ENCODE measurements around the gene ATP9A.

The ATP9A gene

DNA sequence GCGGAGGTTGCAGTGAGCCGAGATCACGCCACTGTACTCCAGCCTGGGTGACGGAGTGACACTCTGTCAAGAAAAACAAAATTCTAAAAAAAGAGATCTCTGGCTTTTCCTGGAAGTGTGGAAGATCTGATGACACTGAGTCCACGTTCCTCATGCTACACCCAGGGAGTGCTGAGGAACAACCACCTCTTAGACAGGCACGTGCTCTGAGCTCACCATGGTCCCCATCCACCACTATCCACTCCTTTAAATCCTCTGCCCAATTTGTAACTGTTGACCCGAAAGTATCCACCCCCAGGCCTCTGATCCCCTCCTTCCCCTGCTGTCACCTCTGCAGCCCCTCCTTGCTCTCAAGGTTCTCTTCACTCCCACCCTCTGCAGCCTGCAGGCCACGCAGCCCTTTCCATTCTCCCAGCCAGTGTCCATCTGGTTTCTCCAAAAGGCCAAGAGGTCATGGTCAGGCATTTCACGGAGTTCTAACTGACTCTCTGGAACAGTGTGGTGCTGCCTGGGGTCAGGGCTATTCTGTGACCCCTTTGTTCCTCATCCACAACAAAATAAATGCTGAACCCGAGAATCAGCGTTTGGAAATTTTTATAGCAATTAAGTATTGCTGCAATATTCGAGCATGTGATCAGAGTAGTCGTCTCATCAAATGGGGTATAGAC is 88.8 kb downstream of the ATP9A start:
- H3K27ac ChIP-seq (ENCODE audit: low read depth, low read length, poor library complexity, severe bottlenecking), result no peak overlapping the region
- no peaks in the 10 kb centered on the region for H3K36me3 ChIP-seq (ENCODE audit: insufficient read depth, low read length)
- TF ChIP-seq EZH2 (IDR thresholded peaks at IDR 0.05; ENCODE audit: borderline replicate concordance, low read length), result no peak
- TF ChIP-seq, protein P1, sequence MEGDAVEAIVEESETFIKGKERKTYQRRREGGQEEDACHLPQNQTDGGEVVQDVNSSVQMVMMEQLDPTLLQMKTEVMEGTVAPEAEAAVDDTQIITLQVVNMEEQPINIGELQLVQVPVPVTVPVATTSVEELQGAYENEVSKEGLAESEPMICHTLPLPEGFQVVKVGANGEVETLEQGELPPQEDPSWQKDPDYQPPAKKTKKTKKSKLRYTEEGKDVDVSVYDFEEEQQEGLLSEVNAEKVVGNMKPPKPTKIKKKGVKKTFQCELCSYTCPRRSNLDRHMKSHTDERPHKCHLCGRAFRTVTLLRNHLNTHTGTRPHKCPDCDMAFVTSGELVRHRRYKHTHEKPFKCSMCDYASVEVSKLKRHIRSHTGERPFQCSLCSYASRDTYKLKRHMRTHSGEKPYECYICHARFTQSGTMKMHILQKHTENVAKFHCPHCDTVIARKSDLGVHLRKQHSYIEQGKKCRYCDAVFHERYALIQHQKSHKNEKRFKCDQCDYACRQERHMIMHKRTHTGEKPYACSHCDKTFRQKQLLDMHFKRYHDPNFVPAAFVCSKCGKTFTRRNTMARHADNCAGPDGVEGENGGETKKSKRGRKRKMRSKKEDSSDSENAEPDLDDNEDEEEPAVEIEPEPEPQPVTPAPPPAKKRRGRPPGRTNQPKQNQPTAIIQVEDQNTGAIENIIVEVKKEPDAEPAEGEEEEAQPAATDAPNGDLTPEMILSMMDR (IDR thresholded peaks at IDR 0.05; ENCODE audit: low read length), result no peak
- no peaks in the 10 kb centered on the region for H3K9me2 ChIP-seq (ENCODE audit: low read depth, low read length)
- H3K4me2 ChIP-seq (ENCODE audit: low read length), result no peak overlapping the region
- H3K4me1 ChIP-seq (ENCODE audit: insufficient read depth, low read length, severe bottlenecking), result no peaks in the 10 kb centered on the region
- no peaks in the 10 kb centered on the region for H3F3A ChIP-seq (ENCODE audit: insufficient read depth, low read length)
- H4K20me1 ChIP-seq (ENCODE audit: insufficient read depth, low read length), result no peaks in the 10 kb centered on the region
- H2AFZ ChIP-seq (ENCODE audit: low read length), result no peak overlapping the region
- H3K9me3 ChIP-seq (ENCODE audit: low read length), result no peaks in the 10 kb centered on the region
- no peaks in the 10 kb centered on the region for H3K27me3 ChIP-seq (ENCODE audit: insufficient read depth, low read length)
- H3K9ac ChIP-seq (ENCODE audit: low read length), result no peak overlapping the region
- no peak overlapping the region for H3K4me3 ChIP-seq (ENCODE audit: low read depth, low read length, poor library complexity, severe bottlenecking)
- H3K79me2 ChIP-seq (ENCODE audit: insufficient read depth, low read length), result no peaks in the 10 kb centered on the region

DNA sequence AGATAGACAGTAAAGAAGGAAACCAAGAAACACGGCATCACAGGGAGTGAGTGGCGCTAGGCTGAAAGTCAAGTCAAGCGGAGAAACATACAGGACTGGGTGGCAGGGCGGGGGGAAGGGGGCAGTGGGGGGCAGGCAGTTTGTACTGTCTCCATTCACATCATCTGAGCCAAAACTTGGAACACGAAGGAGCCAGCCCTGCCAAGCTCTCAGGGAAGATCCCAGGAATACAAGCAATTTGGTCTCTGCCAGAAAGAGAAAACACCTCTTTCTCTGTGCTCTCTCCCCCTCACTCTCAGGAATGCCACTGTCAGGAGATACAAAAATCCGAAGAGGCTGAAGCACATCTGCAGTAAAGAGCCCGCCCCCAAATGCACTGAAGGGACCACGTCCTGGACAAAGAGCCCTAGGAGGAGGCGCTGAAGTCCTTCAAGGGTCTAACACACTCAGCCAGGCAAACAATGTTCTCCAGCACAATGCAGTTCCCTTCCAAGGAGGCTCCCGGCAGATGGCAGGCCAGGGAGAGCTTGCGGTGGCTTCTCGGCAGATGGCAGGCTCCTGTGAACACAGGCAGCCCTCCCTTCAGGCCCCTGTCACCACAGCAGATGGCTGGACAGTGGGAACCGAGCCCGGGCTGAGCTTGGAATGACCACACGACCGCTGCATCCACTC is 90.0 kb downstream of the ATP9A start:
- H3K4me2 ChIP-seq (ENCODE audit: low read length), result no peak overlapping the region
- H3K27me3 ChIP-seq (ENCODE audit: insufficient read depth, low read length), result no peaks in the 10 kb centered on the region
- H3K9ac ChIP-seq (ENCODE audit: low read length), result no peak overlapping the region
- TF ChIP-seq EZH2 (IDR thresholded peaks at IDR 0.05; ENCODE audit: borderline replicate concordance, low read length), result no peak
- TF ChIP-seq, protein P1 (IDR thresholded peaks at IDR 0.05; ENCODE audit: low read length), result no peak
- H4K20me1 ChIP-seq (ENCODE audit: insufficient read depth, low read length), result no peaks in the 10 kb centered on the region
- H3K4me3 ChIP-seq (ENCODE audit: low read depth, low read length, poor library complexity, severe bottlenecking), result no peak overlapping the region
- no peak overlapping the region for H2AFZ ChIP-seq (ENCODE audit: low read length)
- H3K79me2 ChIP-seq (ENCODE audit: insufficient read depth, low read length), result no peaks in the 10 kb centered on the region
- H3K36me3 ChIP-seq (ENCODE audit: insufficient read depth, low read length), result no peaks in the 10 kb centered on the region
- H3F3A ChIP-seq (ENCODE audit: insufficient read depth, low read length), result no peaks in the 10 kb centered on the region
- H3K9me2 ChIP-seq (ENCODE audit: low read depth, low read length), result no peaks in the 10 kb centered on the region
- no peaks in the 10 kb centered on the region for H3K9me3 ChIP-seq (ENCODE audit: low read length)
- no peak overlapping the region for H3K27ac ChIP-seq (ENCODE audit: low read depth, low read length, poor library complexity, severe bottlenecking)
- H3K4me1 ChIP-seq (ENCODE audit: insufficient read depth, low read length, severe bottlenecking), result no peaks in the 10 kb centered on the region

DNA sequence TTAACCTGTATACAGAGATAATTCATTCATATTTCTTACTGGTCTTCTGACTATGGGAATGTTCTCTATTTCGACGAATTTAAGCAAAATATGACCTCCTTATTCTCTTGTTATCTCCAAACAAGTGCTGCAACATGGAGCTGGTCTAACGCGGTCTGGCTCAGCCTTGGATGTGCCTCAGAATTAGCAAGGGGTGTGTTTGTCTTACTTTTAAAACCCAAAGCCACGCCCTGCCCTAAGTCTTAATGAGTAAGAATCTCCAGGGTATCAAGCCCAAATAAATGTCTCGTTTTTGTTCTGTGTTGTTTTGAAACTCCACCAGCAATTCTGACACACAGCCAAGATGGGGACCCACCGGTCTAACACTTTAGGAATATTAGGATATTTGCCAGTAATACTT is 99.2 kb downstream of the ATP9A start:
- H3K9me3 ChIP-seq (ENCODE audit: low read length), result no peaks in the 10 kb centered on the region
- H3K4me3 ChIP-seq (ENCODE audit: low read depth, low read length, poor library complexity, severe bottlenecking), result no peak overlapping the region
- TF ChIP-seq, protein P1 (IDR thresholded peaks at IDR 0.05; ENCODE audit: low read length), result no peak
- TF ChIP-seq EZH2 (IDR thresholded peaks at IDR 0.05; ENCODE audit: borderline replicate concordance, low read length), result no peak
- no peaks in the 10 kb centered on the region for H3K36me3 ChIP-seq (ENCODE audit: insufficient read depth, low read length)
- no peaks in the 10 kb centered on the region for H3K79me2 ChIP-seq (ENCODE audit: insufficient read depth, low read length)
- H2AFZ ChIP-seq (ENCODE audit: low read length), result no peak overlapping the region
- peaks cover 9% of the 10 kb centered on the region for H3K4me1 ChIP-seq (ENCODE audit: insufficient read depth, low read length, severe bottlenecking)
- no peak overlapping the region for H3K4me2 ChIP-seq (ENCODE audit: low read length)
- no peaks in the 10 kb centered on the region for H4K20me1 ChIP-seq (ENCODE audit: insufficient read depth, low read length)
- no peaks in the 10 kb centered on the region for H3K27me3 ChIP-seq (ENCODE audit: insufficient read depth, low read length)
- H3F3A ChIP-seq (ENCODE audit: insufficient read depth, low read length), result no peaks in the 10 kb centered on the region
- H3K27ac ChIP-seq (ENCODE audit: low read depth, low read length, poor library complexity, severe bottlenecking), result no peak overlapping the region
- no peaks in the 10 kb centered on the region for H3K9me2 ChIP-seq (ENCODE audit: low read depth, low read length)
- H3K9ac ChIP-seq (ENCODE audit: low read length), result no peak overlapping the region
